GM20000 (cell line): ENCODE data around the gene TJAP1.
"Not testable (repeated sequence)": the region's sequence is repeated elsewhere in the genome, so short reads cannot be mapped to it uniquely, and the experiment has no call there.

Experiments used
- DNase-seq: peaks from one replicate; pipeline ENCODE4 v3.0.0; 2012; ENCODE audit warnings: low spot score
- TF ChIP-seq, protein P1 (sequence below): IDR thresholded peaks from 2 replicates; pipeline ENCODE4 v1.5.1; 2012; ENCODE audit warnings: mild to moderate bottlenecking, control low read depth; ENCODE audit errors: extremely low read depth, missing control alignments

TJAP1 gene

GRCh38 chr6:43521836-43522235, 44.5 kb downstream of the TJAP1 start:
- no peak for DNase-seq
- TF ChIP-seq, protein P1, sequence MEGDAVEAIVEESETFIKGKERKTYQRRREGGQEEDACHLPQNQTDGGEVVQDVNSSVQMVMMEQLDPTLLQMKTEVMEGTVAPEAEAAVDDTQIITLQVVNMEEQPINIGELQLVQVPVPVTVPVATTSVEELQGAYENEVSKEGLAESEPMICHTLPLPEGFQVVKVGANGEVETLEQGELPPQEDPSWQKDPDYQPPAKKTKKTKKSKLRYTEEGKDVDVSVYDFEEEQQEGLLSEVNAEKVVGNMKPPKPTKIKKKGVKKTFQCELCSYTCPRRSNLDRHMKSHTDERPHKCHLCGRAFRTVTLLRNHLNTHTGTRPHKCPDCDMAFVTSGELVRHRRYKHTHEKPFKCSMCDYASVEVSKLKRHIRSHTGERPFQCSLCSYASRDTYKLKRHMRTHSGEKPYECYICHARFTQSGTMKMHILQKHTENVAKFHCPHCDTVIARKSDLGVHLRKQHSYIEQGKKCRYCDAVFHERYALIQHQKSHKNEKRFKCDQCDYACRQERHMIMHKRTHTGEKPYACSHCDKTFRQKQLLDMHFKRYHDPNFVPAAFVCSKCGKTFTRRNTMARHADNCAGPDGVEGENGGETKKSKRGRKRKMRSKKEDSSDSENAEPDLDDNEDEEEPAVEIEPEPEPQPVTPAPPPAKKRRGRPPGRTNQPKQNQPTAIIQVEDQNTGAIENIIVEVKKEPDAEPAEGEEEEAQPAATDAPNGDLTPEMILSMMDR = no peak

DNA sequence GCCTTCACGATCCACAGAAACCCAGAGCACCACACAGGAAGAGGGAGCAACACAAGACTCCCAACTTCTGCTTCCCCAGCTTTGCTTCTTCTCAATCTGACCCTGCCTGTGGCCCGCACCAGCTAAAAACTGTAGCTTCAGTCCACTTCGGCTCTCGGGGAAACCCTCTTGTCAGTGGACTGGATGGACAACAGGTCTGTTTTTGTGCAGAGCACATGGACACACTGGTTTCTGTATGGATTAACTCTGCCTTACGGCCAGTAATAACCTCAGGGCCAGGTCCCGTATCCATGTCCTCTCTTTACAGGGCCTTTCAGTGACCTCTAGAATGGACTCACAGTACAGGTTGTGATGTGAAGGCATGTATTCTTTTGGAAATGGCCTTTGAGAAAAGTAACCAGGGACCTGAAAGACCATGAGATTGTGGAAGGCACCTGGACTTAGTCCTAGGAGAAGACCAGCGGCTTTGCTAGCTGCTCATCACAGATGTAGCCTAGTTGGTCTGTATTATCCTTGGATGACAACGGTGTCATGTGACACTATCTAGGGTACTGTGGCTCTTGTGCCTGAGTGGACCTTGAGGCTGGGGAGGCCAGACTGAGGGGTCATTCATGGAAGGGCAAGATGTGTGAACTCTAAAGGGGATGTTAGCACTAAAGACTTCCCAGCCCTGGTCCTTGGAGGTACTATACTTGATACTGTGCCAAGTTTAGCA, 45.3 kb downstream of the TJAP1 start:
- DNase-seq = no peak
- TF ChIP-seq, protein P1 = no peak

GRCh38 chr6:43523284-43523683, 45.9 kb downstream of the TJAP1 start:
- TF ChIP-seq, protein P1 = no peak
- no peak for DNase-seq

DNA sequence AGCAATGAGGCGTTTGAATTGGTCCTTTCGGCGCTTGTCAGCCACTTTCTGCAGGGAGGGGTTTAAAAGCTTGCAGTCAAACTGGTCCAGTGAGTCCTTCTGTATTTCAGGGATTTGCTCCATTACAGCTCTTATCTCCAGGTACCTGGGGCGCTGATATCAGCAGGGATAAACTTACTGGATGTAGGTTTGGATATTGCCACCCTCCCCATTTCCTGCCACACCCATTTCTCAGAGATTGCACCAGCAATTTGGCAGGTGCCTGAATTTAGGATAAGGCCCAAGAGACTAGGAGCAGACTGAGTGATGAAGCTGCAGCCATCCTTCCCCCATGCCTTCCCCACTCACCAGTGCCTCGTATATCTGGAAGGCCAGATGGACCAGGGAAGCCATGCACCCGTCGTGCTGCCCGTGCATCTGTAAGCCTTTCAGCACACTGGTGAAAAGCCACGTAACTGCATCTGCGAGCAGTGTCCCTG, 47.2 kb downstream of the TJAP1 start:
- DNase-seq = no peak
- TF ChIP-seq, protein P1 = no peak

DNA sequence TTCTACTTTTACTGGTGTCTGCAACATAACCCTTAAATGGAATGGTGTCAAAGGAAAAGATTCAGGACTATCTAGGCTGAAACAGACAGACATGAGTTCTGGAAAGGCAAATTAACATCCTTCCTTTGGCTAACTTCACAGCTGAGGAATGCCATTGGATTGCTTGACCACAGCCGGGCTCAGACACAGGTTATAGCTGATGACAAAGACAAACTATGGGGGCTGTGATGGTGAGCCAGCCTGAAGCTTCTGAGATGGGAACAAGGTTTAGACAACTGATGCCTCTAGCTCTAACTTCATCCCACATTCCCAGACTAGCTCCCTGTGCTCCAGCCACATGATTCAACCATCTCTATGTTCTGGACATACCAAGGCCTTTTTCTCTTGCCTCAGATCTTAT, 54.8 kb downstream of the TJAP1 start:
- DNase-seq = no peak
- TF ChIP-seq, protein P1 = no peak

GRCh38 chr6:43538986-43539385, 61.6 kb downstream of the TJAP1 start:
- DNase-seq = not testable (repeated sequence)

DNA sequence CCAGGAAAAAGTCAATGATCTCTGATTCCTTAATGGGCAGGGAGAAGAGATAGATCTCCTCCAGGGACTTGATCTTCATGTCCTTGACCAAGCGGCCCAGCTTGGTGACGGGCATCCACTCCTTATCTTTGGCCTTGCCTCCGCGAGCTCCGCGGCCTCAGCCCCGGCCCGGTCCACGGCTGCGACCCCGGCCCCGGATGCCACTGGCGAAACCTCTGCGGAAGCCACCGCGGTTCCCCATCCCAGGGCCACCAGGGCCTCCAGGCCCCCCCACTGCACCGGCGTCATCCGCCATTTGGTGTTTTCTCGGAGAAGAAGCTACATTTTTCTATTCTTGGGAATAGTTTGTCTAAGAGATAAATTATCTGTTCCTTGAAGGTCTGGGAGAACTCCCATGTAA, 62.0 kb downstream of the TJAP1 start:
- not testable (repeated sequence) for DNase-seq

- no peak for DNase-seq
- TF ChIP-seq, protein P1 = no peak
These were observed 63.1 kb downstream of the TJAP1 start for GRCh38 chr6:43540507-43540906.
